Measurements from ENCODE around the gene ST6GALNAC6.

The ST6GALNAC6 gene

DNA sequence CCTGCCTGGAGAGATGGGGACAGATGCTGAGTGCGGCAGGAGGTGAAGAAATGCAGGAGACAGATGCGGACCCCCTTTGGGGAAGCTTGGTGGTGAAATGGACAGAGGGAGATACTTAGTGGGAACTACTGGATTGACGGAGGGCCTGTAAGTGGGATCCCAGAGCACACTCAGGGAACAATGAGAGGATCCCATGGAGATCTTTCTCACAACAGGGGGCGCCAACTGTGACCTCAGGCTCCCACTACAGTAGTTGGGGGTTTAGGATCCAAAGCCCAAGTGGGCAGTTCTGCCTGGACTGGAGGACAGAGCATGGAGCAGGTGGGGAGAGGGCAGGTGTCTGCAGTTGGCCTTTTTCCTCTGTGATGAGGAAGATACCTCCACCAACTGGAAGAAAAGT, 34.8 kb upstream of the ST6GALNAC6 start:
- no peak for DNase-seq (ENCODE audit: low read depth in 2 of 2)

DNA sequence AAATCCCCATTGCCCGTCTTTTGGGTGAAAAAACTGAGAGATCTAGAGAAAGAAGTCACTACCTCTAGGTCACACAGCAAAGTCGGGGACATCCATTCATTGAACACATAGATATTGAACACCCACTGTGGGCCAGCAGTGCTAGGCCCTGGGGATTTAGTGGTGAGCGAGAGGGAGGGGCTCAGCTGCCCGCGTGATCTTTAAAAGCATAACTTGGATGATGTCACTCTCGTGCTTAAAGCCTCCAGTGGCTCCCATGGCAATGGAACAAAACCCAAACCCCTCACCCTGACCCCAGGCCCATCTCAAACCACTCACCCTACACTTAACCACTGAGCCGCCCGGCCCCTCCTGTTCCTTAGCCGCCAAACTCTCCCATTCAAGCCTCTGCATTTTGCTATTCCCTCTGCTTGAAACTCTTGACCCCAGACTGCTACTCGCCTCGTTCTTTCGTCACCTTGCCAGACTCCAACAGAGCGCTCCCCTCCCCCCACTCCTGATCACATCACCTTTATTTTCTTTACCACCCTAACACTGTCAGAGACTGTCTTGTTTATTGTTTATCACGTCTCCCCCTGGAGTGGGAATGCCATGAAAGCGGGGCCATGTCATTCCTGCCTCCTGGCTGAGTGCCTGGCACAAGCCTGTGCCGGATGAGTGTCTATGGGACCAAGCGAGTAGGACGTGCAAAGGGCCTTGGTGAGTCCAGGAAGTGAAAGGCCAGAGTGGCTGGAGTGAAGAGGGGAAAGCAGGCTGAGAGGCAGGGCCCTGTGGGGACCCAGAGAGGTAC, 31.9 kb upstream of the ST6GALNAC6 start:
- no peak for DNase-seq (ENCODE audit: low read depth in 2 of 2)

DNA sequence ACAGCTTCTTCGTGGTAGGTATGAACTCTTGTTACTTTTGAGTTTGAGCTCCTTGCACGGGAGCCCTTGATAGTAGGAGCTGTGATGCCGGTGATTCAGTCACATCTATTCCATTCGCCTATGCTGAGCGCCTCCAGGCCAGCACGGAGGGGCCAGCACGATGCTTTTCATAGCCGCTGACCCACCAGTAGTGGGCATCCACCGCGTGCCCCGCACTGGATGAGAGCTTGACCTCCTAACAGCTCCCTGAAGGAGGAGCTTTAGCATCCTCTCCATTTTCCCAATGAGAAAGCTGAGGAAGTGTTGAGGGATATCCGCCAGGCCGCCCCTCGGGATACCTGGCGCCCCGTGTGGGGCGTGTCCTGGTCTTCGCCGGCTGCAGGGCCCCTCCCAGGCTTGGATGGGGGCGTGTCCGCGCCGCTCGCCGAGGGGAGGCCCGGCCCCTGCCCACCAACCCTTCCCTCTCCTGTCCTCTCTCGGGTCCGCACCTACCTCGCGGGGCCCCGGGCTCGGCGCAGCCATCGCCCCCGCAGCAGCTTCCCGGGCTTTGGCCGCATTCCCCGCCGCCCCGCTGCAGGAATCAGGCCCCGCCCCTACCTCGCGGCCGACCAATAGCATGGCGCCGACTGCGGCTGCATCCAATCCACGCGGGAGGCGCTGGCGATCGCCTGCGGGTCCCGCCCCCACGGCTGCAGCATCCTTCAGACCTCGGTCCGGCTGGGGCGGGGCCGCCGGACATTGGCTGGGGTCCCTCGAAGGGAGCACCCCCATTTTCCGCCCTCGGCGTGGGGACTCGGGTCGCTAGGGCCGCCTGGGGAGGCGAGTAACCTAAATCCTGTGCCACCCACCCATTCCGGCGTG, 31.1 kb upstream of the ST6GALNAC6 start, which contains the start of gene PIP5KL1:
Gene PIP5KL1 (minus strand): TSS at position 547 of the 861 bp plus-strand sequence. CDS start 25 bp downstream, at position 522.
- DNase-seq (ENCODE audit: low read depth in 2 of 2) = no peak

DNA sequence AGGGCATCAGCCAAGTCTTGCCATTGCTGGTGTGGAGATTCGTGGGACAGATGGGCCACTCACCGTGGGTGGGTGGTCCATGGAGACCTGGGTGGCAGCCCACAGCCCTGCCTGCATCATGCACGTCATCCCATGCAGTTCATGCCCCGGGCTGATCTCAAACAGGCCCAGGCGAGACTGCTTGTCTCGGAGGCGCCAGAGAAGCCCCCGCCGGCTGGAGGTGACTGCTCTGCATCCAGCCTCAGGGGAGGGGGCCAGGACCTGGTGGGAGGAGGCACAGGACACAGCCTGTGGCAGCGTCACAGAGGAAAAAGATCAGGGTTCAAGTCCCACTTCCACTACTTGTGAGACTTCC, 30.2 kb upstream of the ST6GALNAC6 start:
- DNase-seq (ENCODE audit: low read depth in 2 of 2) = no peak

DNA sequence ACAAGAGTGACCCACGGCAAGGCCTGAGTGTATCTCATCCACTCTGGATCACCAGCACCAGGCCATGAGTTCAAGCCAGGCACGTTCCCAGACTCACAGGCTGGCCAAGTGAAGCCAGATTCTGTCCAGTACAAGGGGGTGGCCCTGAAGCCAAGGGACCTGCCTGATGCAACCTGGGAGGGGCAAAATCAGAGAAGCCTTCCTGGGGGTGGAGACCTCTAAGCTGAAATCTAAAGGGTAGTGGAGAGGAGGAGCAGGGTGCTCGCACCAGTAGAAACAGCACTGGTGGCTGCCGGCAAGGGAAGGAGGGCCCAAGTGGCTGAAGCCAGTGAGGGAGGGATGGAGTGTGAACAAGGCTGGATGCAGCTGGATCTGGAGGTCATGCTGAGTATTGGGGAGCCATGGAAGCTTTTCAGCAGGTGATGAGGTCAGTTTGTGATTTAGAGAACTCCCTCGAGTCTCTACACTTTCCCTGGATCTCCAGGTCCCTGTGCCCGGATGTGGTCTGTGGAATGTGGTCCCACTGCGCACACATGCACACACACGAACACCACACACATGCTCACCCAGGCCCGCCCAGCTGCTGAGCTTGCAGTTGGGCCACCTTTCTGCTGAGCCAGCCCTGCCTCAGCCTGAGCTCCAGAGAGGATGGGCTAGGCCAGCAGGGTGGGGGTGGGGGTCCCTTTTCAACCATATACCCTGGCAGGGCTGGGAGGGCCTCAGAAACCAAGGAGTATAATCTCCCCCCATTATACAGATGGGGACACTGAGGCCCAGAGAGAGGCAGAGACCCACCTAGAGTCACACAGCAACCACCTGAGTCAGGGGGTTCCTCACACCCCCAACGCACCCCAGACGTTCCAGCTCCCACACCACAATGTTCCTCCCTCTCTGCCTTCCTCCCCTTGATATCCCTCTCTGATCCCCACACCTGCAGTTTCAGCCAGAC, 29.5 kb upstream of the ST6GALNAC6 start:
- no peak for DNase-seq (ENCODE audit: low read depth in 2 of 2)

DNA sequence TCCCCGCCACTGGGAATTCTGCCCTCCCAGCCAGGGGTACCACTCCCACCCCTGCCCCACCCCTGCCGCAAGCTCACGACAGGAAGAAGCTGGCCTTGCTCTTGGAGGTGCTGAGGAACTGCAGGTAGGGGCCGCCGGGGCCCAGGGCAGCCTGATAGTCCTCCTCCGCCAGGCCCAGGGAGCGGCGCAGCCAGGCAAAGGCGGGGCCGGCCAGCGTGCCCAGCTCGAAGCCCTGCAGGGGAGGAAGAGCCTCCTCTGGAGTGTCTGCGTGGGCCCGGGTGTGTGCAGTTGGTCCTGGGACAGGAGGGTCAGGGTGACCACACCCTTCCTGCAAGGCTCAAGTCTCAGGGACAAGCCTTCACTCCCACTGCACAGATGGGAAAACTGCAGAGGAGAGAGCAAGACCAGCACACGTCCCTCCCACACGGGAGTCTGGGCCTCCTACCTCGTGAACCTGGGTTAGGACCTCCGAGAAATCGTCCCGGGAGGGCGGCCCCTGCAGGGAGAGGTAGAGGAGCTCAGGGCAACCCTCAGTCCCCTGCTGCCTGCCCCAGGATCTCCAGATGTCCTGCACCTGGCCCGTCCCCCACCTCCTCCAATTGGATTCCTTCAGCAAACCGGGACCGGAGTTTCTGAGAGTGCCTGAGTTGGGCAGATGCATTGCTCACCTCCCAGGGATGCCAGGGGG, 28.7 kb upstream of the ST6GALNAC6 start:
- no peak for DNase-seq (ENCODE audit: low read depth in 2 of 2)

DNA sequence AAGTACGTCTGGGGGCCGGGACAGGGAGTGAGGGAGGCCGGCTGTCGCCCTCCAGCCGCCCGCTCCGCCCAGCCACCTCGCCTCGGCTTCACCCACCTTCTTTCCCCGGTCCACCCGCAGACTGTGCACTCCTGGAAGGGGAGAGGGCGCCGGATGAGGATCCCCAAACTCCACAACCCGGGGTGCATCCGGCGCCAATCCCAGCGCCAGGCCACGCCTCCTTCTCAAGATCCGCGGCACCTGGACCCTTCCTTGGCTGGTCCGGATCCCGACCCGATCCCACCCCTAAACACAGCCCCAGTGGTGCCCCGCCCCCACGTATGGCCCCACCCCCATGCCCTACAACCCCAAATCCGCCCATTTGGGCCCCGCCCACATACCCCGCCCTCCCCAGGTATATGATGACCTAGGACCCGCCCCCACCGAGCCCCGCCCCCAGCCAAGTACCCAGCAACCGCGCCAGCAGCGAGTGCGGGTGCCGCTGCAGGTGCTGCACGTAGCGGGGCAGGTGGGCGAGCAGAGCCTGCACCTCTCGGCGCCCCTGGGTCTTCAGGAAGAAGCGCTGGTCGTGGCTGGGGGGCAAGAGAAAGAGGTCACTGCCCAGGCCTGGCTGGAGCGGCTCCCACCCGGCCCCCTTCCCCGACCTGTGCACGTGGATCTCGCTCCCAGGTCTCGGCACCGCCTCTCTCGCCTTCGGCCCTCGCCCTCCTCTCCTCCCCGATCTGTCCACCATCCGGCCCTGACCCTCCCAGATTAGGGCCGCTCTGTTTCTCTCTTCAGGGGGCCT, 28.0 kb upstream of the ST6GALNAC6 start:
- no peak for DNase-seq (ENCODE audit: low read depth in 2 of 2)

DNA sequence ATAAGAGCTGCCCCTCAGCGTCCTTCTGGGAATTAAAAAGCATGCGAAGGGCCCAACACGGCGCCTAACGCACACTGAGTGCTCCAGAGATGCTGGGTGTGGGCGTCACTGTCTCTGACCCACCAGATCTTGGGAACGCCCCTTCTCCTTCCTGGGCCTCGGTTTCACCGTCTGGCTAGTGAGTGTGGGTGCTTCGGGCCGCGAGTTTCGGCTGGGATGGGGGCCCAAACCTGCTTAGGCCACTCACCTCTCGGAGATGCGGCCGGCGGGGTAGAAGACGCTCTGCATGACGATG, 27.4 kb upstream of the ST6GALNAC6 start:
- no peak for DNase-seq (ENCODE audit: low read depth in 2 of 2)

DNA sequence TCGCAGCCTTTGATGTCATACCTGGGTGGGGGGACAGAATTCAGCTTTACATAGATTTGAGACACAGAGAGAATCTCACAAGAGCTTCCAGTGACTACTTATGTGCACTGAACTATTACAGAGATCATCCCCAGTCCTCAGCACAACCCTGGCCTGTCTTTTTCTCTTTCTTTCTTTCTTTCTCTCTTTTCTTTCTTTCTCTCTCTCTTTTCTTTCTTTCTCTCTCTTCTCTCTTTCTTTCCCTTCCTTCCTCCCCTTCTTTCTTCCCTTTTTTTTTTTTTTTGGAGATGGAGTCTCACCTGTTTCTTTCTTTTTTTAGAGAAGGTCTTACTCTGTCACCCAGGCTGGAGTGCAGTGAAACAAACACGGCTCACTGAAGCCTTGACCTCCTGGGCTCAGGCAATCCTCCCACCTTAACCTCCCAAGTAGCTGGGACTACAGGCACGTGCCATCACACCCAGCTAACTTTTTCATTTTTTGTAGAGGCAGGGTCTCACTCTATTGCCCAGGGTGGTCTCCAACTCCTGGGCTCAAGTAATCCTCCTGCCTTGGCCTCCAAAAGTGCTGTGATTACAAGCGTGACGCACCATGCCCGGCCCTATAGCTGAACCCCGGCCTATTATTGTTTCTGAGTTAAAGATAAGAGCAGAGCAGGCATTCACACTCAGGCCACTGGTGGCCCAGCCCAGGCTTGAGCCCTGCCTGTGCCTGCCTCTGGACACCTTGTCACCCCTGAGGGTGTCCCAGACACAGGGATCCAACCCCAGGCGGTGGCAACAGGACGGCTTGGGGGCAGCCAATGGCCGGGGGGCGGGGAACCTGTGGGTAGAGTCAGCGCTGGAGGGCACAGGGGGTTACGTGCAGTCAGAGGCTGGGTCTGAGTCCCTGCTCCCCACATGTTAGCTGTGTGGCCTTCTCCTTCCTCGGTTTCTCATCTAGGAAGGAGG, 26.8 kb upstream of the ST6GALNAC6 start:
- no peak for DNase-seq (ENCODE audit: low read depth in 2 of 2)

DNA sequence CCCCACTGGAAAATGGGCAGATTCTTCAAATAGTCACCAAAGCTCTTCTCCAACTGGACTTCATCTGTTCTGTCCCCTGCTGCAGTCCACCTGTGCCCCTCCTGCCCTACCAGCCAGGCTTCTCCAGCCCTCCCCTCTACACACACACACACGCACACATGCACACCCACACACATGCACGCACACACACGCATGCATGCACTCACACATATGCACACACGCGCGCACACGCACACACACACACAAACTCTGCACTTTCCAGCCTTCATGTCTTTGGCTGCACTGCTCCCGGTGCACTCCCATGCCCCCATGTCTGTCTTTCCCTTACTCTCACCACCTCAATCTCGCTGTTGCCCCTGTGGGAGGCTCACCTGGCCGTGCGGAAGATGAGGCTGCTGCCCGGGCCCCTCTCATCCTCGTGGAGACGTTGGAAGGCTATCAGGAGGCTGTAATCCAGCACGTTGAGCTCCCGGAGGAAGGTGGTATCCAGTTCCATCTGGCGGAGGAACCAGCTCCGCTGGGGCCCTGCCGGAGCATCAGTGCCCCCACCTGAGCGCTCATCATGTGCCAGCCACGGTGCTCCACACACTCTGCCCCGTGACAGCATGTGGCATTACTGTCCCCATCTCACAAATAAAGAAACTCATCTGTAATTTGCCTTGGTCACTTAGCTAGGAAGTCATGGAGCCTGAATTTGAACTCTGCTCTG, 25.5 kb upstream of the ST6GALNAC6 start:
- DNase-seq (ENCODE audit: low read depth in 2 of 2) = no peak

DNA sequence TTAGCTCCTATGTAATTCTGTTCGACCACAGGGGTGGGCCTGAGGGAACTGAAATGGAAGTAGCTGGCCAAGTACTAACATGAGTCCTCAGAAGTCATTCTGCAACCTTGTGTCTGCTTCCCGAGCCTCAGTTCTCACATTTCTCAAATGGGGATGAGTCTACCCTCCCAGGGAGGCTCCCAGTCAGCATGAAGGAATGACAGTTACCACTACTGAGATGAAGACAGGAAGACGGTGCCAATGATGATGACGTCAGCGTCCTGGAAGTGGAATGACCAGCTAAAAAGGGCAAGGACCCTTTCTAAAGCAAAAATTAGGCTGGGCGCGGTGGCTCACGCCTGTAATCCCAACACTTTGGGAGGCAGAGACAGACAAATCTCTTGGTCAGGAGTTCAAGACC, 24.4 kb upstream of the ST6GALNAC6 start:
- DNase-seq (ENCODE audit: low read depth in 2 of 2) = peak; percentile 70 to 79

DNA sequence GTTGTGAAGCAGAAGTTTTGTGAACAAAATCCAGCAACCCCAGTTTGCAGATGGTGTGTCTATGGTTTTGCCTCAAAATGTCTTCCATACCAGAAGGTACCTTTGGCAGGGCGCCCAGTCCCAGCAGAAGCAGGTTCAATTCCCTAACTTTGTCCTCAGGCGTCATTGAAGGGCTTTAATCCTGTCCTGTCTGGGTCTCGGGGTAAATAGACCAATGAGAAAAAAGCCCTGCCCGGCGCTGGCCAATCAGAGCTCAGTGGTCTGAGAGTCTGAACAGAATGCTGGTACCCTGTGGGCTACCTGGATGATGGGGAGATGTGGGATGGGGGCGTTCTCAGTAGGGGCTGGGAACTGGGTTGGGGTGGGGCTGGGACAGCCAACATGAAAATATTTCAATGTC, 23.6 kb upstream of the ST6GALNAC6 start:
- no peak for DNase-seq (ENCODE audit: low read depth in 2 of 2)

DNA sequence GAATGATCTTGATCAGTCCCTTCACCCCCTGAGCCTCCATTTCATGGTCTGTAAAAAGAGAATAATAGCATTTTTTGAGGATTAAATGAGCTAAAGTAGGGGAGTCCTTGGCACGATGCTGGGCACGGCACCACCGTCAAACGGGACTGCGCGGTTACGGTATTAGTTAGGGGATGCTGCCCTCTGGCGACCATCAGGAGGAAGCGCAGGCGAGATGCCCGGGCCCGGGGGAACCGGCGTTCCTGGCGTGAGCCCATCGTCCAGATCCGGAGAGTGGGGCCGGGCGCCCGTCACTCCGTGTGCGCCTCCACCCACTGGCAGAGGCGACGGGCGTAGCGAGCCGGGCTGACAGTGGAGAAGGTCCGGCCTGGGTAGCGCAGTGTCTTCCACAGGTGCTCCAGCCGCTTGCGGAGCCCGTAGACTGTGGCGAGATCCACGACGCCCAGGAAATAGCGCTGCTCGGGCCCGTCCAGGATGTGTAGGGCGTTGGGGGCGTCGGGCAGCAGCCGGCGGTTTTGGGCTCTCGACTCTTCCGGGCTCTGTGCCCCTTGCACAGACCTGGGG, 22.2 kb upstream of the ST6GALNAC6 start:
- DNase-seq (ENCODE audit: low read depth in 2 of 2) = no peak

DNA sequence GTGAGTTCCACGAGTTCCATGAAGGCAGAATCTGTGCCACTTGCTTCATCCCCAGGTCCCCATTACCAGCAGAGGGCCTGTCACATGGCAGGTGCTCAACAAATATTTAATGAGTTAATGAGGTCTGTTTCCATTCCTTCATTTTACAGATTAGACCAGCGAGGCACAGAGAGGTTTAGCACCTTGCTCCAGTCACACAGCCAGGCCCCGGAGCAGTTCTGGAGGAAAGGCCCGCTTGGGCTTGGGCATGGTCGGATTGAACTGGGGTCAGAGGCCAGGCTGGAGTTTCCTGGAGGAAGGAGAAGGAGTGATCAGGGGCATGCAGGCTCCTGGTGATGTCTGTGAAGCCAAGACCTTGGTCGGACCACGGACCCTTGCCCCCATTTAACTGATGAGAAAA, 21.4 kb upstream of the ST6GALNAC6 start:
- no peak for DNase-seq (ENCODE audit: low read depth in 2 of 2)

DNA sequence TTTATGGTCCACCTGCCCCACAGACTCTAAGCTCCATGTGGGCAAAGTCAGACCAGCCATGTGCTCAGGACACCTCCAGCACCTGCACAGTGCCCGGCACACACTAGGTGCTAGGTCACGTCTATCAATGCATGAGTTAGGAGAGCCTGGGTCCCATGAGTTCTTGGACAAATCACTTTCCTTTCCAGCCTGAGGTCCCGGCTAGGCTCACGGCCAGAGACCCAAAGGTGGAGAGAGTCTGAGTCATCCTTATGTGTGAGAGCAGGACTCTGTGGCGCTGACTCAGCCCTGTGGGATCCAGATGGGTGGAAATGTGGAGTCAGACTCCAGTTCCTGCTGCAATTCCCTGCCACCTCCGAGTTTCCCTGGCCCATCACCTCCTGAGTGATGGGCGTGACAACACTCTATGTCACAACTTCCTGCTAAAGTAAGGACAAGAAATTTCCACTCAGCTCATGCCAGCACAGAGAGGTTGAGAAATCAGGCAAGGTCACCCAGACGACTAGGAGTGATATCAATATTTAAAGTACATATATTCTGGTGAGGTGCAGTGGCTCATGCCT, 19.9 kb upstream of the ST6GALNAC6 start:
- peak; percentile 90 to 91 for DNase-seq (ENCODE audit: low read depth in 2 of 2)

DNA sequence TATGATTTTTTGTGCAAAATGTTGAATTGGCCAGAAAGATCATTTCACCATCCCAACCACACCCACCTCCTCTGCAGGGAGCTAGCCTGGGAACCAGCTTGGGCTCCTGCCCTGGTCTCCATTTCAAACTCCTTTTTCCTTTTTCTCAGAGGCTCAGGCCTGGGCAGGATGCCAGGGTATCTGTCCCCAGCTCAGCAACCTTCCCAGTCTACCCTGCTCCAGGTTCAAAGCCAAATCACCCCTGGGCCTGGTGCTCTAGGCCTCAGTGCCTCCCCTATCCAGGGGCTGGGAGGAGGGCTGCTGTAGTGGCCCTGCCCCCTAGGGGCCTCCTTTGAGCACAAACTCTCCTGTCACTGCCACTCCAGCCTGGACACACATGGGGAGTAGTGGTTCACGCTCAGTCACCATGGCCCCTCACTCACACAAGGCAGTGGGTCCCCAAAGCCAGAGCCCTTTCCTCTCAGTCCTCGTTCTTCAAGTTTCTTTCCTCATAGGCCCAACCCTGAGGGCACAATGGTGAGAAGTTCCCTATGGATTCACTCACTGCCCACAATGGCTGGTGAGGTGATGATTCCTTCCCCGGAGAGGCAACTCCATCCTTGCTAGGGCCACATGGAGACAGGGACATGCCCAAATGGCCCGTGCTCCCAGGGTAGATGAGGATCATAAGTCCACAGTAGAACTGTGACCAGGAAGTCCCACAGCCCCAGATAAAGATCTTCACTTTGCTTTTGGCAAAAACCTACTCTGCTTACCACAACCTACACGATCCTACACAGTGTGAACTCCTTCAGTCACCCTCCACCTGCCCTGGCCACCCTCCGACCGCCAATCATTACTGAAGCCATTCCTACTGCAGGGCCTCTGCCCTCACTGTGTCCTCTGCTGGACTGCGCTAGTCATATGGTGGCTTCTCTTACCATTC, 19.0 kb upstream of the ST6GALNAC6 start:
- DNase-seq (ENCODE audit: low read depth in 2 of 2) = no peak

DNA sequence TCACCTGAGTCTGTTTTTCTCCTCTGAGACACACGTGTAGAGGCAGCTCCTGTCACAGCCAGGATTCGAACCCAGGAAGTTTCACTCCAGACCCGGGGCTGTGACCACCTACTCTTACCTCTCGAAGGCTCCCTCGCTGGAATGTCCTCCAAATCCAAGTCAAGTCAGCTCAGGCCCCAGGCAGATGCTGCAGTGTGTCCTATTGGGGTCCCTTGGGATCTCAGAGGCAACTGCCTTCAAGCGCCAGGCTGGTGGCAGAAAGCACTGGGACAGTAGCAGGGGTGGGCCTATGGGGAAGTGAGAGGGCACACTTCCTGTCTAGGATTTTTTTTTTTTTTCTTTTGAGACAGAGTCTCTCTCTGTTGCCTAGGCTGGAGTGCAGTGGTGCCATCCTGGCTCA, 18.2 kb upstream of the ST6GALNAC6 start:
- DNase-seq (ENCODE audit: low read depth in 2 of 2) = no peak
